Heart left ventricle (tissue), 16 donors: ENCODE measurements around the gene DDX25. TPM values are rescaled to one million over a fixed set of nuclear protein-coding genes. Genes with fewer than 3 reads are reported as not detected.

Source experiments
- ATAC-seq, 4 donors: fragments of 200-7000 bp; cut with Tn5 transposase; one replicate each; pipeline ENCODE4 v1.9.1; 2020 to 2022; ENCODE audit warnings: moderate library complexity in 4 of 4, mild to moderate bottlenecking in 3 of 4, moderate number of reproducible peaks in 1 of 4
- DNase-seq, 5 donors: peaks; one replicate each; pipeline ENCODE4 v3.0.0-alpha.2; 2020
- H3K27ac ChIP-seq, 12 donors: fragments of 200-600 bp; sonication (generic) in 4 of 12; one replicate each; pipeline versions ENCODE4 v1.5.0 to v1.8.0; 2016 to 2022; ENCODE audit warnings: mild to moderate bottlenecking in 2 of 12
- H3K27me3 ChIP-seq, 9 donors: fragments of 200-600 bp; sonication (generic) in 2 of 9; one replicate each; pipeline versions ENCODE4 v1.5.1 to v1.8.0; 2016 to 2022; ENCODE audit warnings: mild to moderate bottlenecking in 3 of 9
- H3K36me3 ChIP-seq, 9 donors: fragments of 200-600 bp; sonication (generic) in 2 of 9; one replicate each; pipeline versions ENCODE4 v1.5.0 to v1.8.0; 2018 to 2022; ENCODE audit warnings: mild to moderate bottlenecking in 2 of 9
- H3K4me1 ChIP-seq, 12 donors: fragments of 200-600 bp; sonication (generic) in 4 of 12; one replicate each; pipeline versions ENCODE4 v1.5.0 to v1.8.0; 2016 to 2022; ENCODE audit warnings: mild to moderate bottlenecking in 3 of 12
- H3K4me3 ChIP-seq, 12 donors: fragments of 200-600 bp; sonication (generic) in 4 of 12; one replicate each; pipeline versions ENCODE4 v1.5.0 to v1.8.0; 2017 to 2022; ENCODE audit warnings: mild to moderate bottlenecking in 9 of 12, moderate library complexity in 4 of 12
- H3K9me3 ChIP-seq, 12 donors: fragments of 200-600 bp; sonication (generic) in 4 of 12; one replicate each; pipeline versions ENCODE4 v1.5.0 to v1.8.0; 2016 to 2022; ENCODE audit warnings: mild to moderate bottlenecking in 1 of 12
- CTCF ChIP-seq, 12 donors: fragments of 200-600 bp; sonication (generic) in 4 of 12; IDR thresholded peaks; one replicate each; pipeline versions ENCODE4 v1.5.0 to v1.8.0; 2018 to 2022; ENCODE audit warnings: antibody characterized with exemption in 12 of 12, mild to moderate bottlenecking in 5 of 12
- POLR2A ChIP-seq, 2 donors: fragments of 450-650 bp; IDR thresholded peaks; one replicate each; pipeline ENCODE4 v1.6.1; 2017; ENCODE audit warnings: antibody characterized with exemption in 2 of 2, mild to moderate bottlenecking in 2 of 2, moderate library complexity in 2 of 2
- WGBS, 4 donors: extraction: QIAGEN DNeasy Blood & Tissue Kit in 2 of 4; methylation state at CpG; one replicate each; pipeline versions ENCODE4 v1.1.5 to v1.1.7; 2013 to 2018; 5-methylcytosine and 5-hydroxymethylcytosine counted together
- intact Hi-C, 10 donors: fragments of 100-400 bp; cut with DNase I; formaldehyde crosslinking; loops; one replicate each; pipeline versions ENCODE4 v1.11.1 to v1.14.2; 2022
- polyA plus RNA-seq, 2 donors: library from polyadenylated mRNA; stranded (reverse); fragments of 200-250 nt; gene quantifications; one replicate each; pipeline ENCODE4 v1.2.3, GENCODE V29; 2013
- total RNA-seq, 9 donors: library from RNA; depleted of rRNA in 2 of 9; stranded (reverse); fragments of >200 nt in 2 of 9; fragmentation: NEBNext Ultra II Directional in 3 of 9; extraction: Animal tissue kit (Norgen Biotek cat#: 25700) in 3 of 9; gene quantifications; one replicate each; pipeline versions ENCODE4 v1.1.0 to v1.2.4, GENCODE V29; 2016 to 2023
- donor health status: ischemic (EF 13 %, LVEDD 7.1; RV severe dilation, severe dysfunction).
- donor health status: healthy with polysubstance abuse.
- donor health status: DM: no; HTN: yes; CAD: no.
- donor health status: DM: no; HTN: no; CAD: no.
- donor health status: ischemic (EF 25% LVEDD 6.9; RV normal size, moderate dysfunction).
- donor health status: ischemic (EF 25% LVEDD 5.7; RV mildly dilated, moderate dysfunction).
- donor health status: healthy.
- donor health status: DM: yes; HTN: yes; CAD: no.
- donor health status: ischemic (EF 35%, LVEDD 5.7; RV mildly dilated, moderate dysfunction).
- donor health status: nonischemic (EF 11% LVEDD 7.7; RV severe dilation, severe dysfunction).
- donor health status: DM: yes; HTN: yes; CAD: no.
- donor health status: PGD.
- donor health status: ischemic (EF 29% LVEDD 5.4; RV normal size, mild dysfunction).
- donor health status: nonischemic (EF 23%, LVEDD 6.1; RV moderate dilation, normal function).

Gene DDX25
- total and polyA plus RNA-seq, 11 donors = not detected

- intact Hi-C loops = loop anchor here in 3 of 10 donors (10.0 kb wide), 2 partner anchors 105 to 115 kb away; partner anchors contain the start of gene CDON (in 1 of the 3)
- ATAC-seq = no peak
- no peak for TF ChIP-seq POLR2A (IDR thresholded peaks at IDR 0.05)
- TF ChIP-seq CTCF (IDR thresholded peaks at IDR 0.05) = no peak
- H3K36me3 ChIP-seq = no peaks in the 10 kb centered on the region
- no peak overlapping the region for H3K27ac ChIP-seq
- H3K27me3 ChIP-seq = peaks cover 0 to 7% (median 0%) of the 10 kb centered on the region in 9 donors
- H3K9me3 ChIP-seq = no peaks in the 10 kb centered on the region
- 93 to 95% (median 94%) methylated on average over 20 to 22 of the region's 22 CpGs for WGBS, 4 donors
- DNase-seq = no peak
- peaks cover 3 to 27% (median 16%) of the 10 kb centered on the region in 12 donors for H3K4me1 ChIP-seq
- H3K4me3 ChIP-seq = no peak overlapping the region
These were observed 45.2 kb downstream of the DDX25 start for GRCh38 chr11:125949271-125950177.

DNA sequence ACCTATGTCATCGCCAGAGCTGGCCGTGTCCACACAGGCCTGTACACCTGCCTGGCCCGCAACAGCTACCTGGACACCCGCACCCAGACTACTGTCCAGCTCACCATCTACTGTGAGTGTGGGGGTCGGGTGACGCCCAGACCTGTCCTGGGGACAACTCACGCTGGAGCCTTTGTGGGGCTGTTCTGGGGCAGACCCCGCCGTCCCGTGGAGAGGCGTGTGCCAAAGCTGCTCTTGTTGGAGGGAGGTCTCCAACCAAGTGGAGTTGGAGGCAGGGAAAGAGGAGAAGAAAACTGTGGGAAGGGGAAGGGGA, 45.8 kb downstream of the DDX25 start:
- WGBS, 4 donors = 86 to 98% (median 94%) methylated on average over 9 to 11 of the region's 11 CpGs
- Histone ChIP-seq H3K27ac (peak overlapping the region in 1 of 12 donors; percentile 63), H3K36me3 (no peaks in the 10 kb centered on the region), H3K27me3 (peaks cover 0 to 7% (median 0%) of the 10 kb centered on the region in 9 donors), H3K9me3 (no peaks in the 10 kb centered on the region), H3K4me3 (no peak overlapping the region), H3K4me1 (peaks cover 3 to 27% (median 16%) of the 10 kb centered on the region in 12 donors)
- TF ChIP-seq CTCF (IDR thresholded peaks at IDR 0.05) = no peak
- TF ChIP-seq POLR2A (IDR thresholded peaks at IDR 0.05) = no peak
- intact Hi-C loops = loop anchor here in 1 of 10 donors (10.0 kb wide), 1 partner anchor 115 kb away; the partner anchor contains the start of gene CDON
- ATAC-seq = no peak
- DNase-seq = no peak

DNA sequence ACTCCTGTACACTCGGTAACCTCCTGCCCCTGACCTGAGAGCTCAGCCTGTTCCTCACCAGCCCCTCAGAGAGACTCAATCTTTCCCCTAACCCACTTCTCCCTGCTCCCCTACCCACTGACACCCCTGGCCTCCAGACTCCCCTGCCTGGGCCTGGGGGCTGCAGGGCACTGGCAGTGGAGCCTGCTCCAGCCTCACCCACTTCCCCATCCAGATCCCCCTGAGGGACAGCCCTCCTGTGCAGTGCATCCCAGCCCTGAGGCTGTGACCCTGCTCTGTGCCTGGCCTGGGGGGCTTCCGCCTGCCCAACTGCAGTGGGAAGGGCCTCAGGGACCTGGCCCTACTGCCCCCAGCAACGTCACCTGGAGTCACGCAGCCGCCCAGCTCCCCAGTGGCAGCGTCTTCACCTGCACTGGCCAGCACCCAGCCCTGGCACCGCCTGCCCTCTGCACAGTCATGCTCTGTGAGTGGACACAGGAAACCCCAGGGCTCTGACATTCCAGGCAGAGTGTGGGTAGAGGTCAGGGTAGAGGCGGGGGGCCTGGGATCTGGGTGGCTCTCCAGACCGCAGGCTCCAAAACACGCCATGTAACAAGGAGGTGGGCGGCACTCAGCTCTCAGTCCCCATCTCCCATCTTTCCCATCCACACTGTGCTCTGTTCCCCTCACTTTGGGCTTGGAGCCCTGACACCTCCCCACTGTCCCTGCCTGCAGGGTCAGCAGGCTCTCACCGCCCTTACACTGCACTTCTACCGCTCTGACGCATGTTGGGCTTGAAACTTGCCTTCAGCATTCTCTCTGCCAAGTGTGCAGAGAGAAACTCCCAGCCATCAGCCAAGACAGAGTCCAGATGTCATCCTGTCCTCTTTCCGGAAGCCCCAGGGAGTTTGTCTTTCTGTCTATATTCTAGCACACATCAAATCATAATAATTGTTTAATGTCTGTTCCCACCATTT, 46.7 kb downstream of the DDX25 start:
- ATAC-seq (peak; percentile 83 to 93 (median 90)), DNase-seq (peak; percentile 76 to 88 (median 81))
- no peak for TF ChIP-seq CTCF (IDR thresholded peaks at IDR 0.05)
- TF ChIP-seq POLR2A (IDR thresholded peaks at IDR 0.05) = no peak
- no peaks in the 10 kb centered on the region for H3K36me3 ChIP-seq
- intact Hi-C loops = loop anchor here in 1 of 10 donors (10.0 kb wide), 1 partner anchor 114 kb away; the partner anchor contains the start of gene CDON
- peaks cover 0 to 7% (median 0%) of the 10 kb centered on the region in 9 donors for H3K27me3 ChIP-seq
- WGBS, 4 donors = 49 to 69% (median 60%) methylated on average over 12 to 15 of the region's 15 CpGs
- peaks cover 3 to 27% (median 16%) of the 10 kb centered on the region in 12 donors for H3K4me1 ChIP-seq
- H3K4me3 ChIP-seq = no peak overlapping the region
- no peaks in the 10 kb centered on the region for H3K9me3 ChIP-seq
- H3K27ac ChIP-seq = peak overlapping the region in 11 of 12 donors; percentile 27 to 70 (median 44)
